ENCODE results near the gene RXRA.

GRCh38 chr9:134408389-134408788 lies 82.1 kb downstream of the RXRA start:
- TF ChIP-seq, protein P1, sequence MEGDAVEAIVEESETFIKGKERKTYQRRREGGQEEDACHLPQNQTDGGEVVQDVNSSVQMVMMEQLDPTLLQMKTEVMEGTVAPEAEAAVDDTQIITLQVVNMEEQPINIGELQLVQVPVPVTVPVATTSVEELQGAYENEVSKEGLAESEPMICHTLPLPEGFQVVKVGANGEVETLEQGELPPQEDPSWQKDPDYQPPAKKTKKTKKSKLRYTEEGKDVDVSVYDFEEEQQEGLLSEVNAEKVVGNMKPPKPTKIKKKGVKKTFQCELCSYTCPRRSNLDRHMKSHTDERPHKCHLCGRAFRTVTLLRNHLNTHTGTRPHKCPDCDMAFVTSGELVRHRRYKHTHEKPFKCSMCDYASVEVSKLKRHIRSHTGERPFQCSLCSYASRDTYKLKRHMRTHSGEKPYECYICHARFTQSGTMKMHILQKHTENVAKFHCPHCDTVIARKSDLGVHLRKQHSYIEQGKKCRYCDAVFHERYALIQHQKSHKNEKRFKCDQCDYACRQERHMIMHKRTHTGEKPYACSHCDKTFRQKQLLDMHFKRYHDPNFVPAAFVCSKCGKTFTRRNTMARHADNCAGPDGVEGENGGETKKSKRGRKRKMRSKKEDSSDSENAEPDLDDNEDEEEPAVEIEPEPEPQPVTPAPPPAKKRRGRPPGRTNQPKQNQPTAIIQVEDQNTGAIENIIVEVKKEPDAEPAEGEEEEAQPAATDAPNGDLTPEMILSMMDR (IDR thresholded peaks at IDR 0.05), result no peak
- no peak for TF ChIP-seq POLR2AphosphoS5 (IDR thresholded peaks at IDR 0.05; ENCODE audit: low read depth, low read length)
- TF ChIP-seq, protein P2, sequence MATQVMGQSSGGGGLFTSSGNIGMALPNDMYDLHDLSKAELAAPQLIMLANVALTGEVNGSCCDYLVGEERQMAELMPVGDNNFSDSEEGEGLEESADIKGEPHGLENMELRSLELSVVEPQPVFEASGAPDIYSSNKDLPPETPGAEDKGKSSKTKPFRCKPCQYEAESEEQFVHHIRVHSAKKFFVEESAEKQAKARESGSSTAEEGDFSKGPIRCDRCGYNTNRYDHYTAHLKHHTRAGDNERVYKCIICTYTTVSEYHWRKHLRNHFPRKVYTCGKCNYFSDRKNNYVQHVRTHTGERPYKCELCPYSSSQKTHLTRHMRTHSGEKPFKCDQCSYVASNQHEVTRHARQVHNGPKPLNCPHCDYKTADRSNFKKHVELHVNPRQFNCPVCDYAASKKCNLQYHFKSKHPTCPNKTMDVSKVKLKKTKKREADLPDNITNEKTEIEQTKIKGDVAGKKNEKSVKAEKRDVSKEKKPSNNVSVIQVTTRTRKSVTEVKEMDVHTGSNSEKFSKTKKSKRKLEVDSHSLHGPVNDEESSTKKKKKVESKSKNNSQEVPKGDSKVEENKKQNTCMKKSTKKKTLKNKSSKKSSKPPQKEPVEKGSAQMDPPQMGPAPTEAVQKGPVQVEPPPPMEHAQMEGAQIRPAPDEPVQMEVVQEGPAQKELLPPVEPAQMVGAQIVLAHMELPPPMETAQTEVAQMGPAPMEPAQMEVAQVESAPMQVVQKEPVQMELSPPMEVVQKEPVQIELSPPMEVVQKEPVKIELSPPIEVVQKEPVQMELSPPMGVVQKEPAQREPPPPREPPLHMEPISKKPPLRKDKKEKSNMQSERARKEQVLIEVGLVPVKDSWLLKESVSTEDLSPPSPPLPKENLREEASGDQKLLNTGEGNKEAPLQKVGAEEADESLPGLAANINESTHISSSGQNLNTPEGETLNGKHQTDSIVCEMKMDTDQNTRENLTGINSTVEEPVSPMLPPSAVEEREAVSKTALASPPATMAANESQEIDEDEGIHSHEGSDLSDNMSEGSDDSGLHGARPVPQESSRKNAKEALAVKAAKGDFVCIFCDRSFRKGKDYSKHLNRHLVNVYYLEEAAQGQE (IDR thresholded peaks at IDR 0.05; ENCODE audit: insufficient read depth in 1 of 2, low read depth in 2 of 2, low read length in 1 of 2), result no peak

Data from Panc1 (cell line).